DOHH2 (cell line): ENCODE results near the gene PDZD4.

ENCODE experiments used
- CTCF ChIP-seq: fragments of 200-600 bp; sonication (generic); IDR thresholded peaks from one replicate; pipeline ENCODE4 v1.5.1; 2014; ENCODE audit warnings: antibody characterized with exemption, mild to moderate bottlenecking, low read depth, low read length; ENCODE audit not compliant: poor library complexity, severe bottlenecking
- EZH2phosphoT487 ChIP-seq: fragments of 200-600 bp; sonication (generic); IDR thresholded peaks from 2 replicates; pipeline ENCODE4 v1.6.1; 2017; ENCODE audit warnings: borderline replicate concordance, mild to moderate bottlenecking, antibody characterized with exemption, low read length, moderate library complexity, mixed read lengths

GRCh38 chrX:153863251-153863991 is 33.1 kb upstream of the PDZD4 start:
- TF ChIP-seq CTCF (no peak), EZH2phosphoT487 (no peak)
